Adipocyte (in vitro differentiated cells): ENCODE results near the gene GRB7.
A peak's percentile ranks its signal among the peaks of the same experiment; 100 is the strongest.
"Not testable (repeated sequence)": the region's sequence is repeated elsewhere in the genome, so short reads cannot be mapped to it uniquely, and the experiment has no call there.

Experiments used
- DNase-seq: peaks from one replicate; pipeline ENCODE4 v3.0.0-alpha.2; 2015; ENCODE audit warnings: low read depth
- H3K27me3 ChIP-seq: replicated peaks from 2 replicates; pipeline ENCODE4 v1.7.0; 2013; ENCODE audit warnings: mild to moderate bottlenecking, low read length, moderate library complexity; ENCODE audit not compliant: control insufficient read depth, insufficient read depth
- H3K36me3 ChIP-seq: 2 replicates; pipeline ENCODE4 v1.7.0; 2013; ENCODE audit warnings: low read length, mild to moderate bottlenecking, moderate library complexity; ENCODE audit not compliant: control insufficient read depth, insufficient read depth, severe bottlenecking
- H3K4me1 ChIP-seq: 2 replicates; pipeline ENCODE4 v1.7.0; 2013; ENCODE audit warnings: mild to moderate bottlenecking, low read length, moderate library complexity; ENCODE audit not compliant: control insufficient read depth, insufficient read depth
- H3K4me3 ChIP-seq: 2 replicates; pipeline ENCODE4 v1.7.0; 2013; ENCODE audit warnings: mild to moderate bottlenecking, low read length, moderate library complexity
- H3K9ac ChIP-seq: 2 replicates; pipeline ENCODE4 v1.7.0; 2013; ENCODE audit warnings: mild to moderate bottlenecking, low read length, moderate library complexity
- H3K9me3 ChIP-seq: 2 replicates; pipeline ENCODE4 v1.7.0; 2013; ENCODE audit warnings: mild to moderate bottlenecking, low read length, moderate library complexity; ENCODE audit not compliant: control insufficient read depth

The GRB7 gene

GRCh38 chr17:39722965-39723848 lies 14.5 kb upstream of the GRB7 start:
- no peak overlapping the region for H3K9ac ChIP-seq

GRCh38 chr17:39724731-39725130 lies 13.0 kb upstream of the GRB7 start:
- Histone ChIP-seq H3K9ac (no peak overlapping the region), H3K4me3 (no peak overlapping the region), H3K36me3 (peaks cover 25% of the 10 kb centered on the region), H3K9me3 (no peaks in the 10 kb centered on the region), H3K27me3 (no peaks in the 10 kb centered on the region), H3K4me1 (peaks cover 6% of the 10 kb centered on the region)
- DNase-seq, result no peak

More at GRCh38 chr17:39722965-39723848, 14.5 kb upstream of the GRB7 start:
- Histone ChIP-seq H3K4me3 (no peak overlapping the region), H3K4me1 (no peaks in the 10 kb centered on the region), H3K9me3 (no peaks in the 10 kb centered on the region), H3K27me3 (no peaks in the 10 kb centered on the region), H3K36me3 (peaks cover 25% of the 10 kb centered on the region)
- no peak for DNase-seq

GRCh38 chr17:39725923-39726322 lies 11.8 kb upstream of the GRB7 start:
- H3K9ac ChIP-seq, H3K4me3 ChIP-seq, H3K9me3 ChIP-seq, H3K27me3 ChIP-seq, DNase-seq, H3K4me1 ChIP-seq: not testable (repeated sequence)
- H3K36me3 ChIP-seq, result peaks cover 25% of the 10 kb centered on the region

GRCh38 chr17:39726617-39727016 lies 11.1 kb upstream of the GRB7 start:
- H3K36me3 ChIP-seq, result peaks cover 25% of the 10 kb centered on the region
- no peaks in the 10 kb centered on the region for H3K9me3 ChIP-seq
- no peak overlapping the region for H3K9ac ChIP-seq
- no peak for DNase-seq
- H3K4me1 ChIP-seq, result peaks cover 9% of the 10 kb centered on the region
- no peaks in the 10 kb centered on the region for H3K27me3 ChIP-seq
- H3K4me3 ChIP-seq, result no peak overlapping the region

GRCh38 chr17:39727556-39727955 lies 10.2 kb upstream of the GRB7 start:
- Histone ChIP-seq H3K4me3 (no peak overlapping the region), H3K4me1 (peaks cover 9% of the 10 kb centered on the region), H3K9me3 (no peaks in the 10 kb centered on the region), H3K27me3 (no peaks in the 10 kb centered on the region), H3K36me3 (peaks cover 20% of the 10 kb centered on the region), H3K9ac (no peak overlapping the region)
- no peak for DNase-seq

- Histone ChIP-seq H3K36me3 (peaks cover 16% of the 10 kb centered on the region), H3K4me1 (peaks cover 9% of the 10 kb centered on the region), H3K4me3 (peak overlapping the region; percentile 98), H3K9ac (peak overlapping the region; percentile 88), H3K9me3 (no peaks in the 10 kb centered on the region), H3K27me3 (no peaks in the 10 kb centered on the region)
- no peak for DNase-seq
Measured at GRCh38 chr17:39729280-39729851, 8.4 kb upstream of the GRB7 start.

- DNase-seq, result peak; percentile 96
- Histone ChIP-seq H3K4me3 (peak within 1 kb of the TSS; percentile 98), H3K9ac (peak within 1 kb of the TSS; percentile 88), H3K27me3 (no peaks in the 10 kb centered on the region), H3K4me1 (peaks cover 9% of the 10 kb centered on the region), H3K36me3 (peaks cover 9% of the 10 kb centered on the region), H3K9me3 (no peaks in the 10 kb centered on the region)
Measured at GRCh38 chr17:39730095-39730921, 7.4 kb upstream of the GRB7 start, which contains the start of gene MIEN1. TSS of gene MIEN1 (minus strand) at chr17:39730532. CDS start at chr17:39730495, 37 bp downstream.

- H3K9me3 ChIP-seq, result no peaks in the 10 kb centered on the region
- no peak for DNase-seq
- H3K4me3 ChIP-seq, result no peak overlapping the region
- no peak overlapping the region for H3K9ac ChIP-seq
- peaks cover 2% of the 10 kb centered on the region for H3K27me3 ChIP-seq
- peaks cover 9% of the 10 kb centered on the region for H3K4me1 ChIP-seq
- H3K36me3 ChIP-seq, result peaks cover 7% of the 10 kb centered on the region
Measured at GRCh38 chr17:39732586-39732985, 5.2 kb upstream of the GRB7 start.

- Histone ChIP-seq H3K4me3 (no peak overlapping the region), H3K9me3 (no peaks in the 10 kb centered on the region), H3K9ac (no peak overlapping the region), H3K4me1 (no peaks in the 10 kb centered on the region), H3K27me3 (peaks cover 8% of the 10 kb centered on the region), H3K36me3 (no peaks in the 10 kb centered on the region)
- no peak for DNase-seq
Measured at GRCh38 chr17:39735882-39736281, 1.9 kb upstream of the GRB7 start.

- H3K9me3 ChIP-seq, result no peaks in the 10 kb centered on the region
- no peaks in the 10 kb centered on the region for H3K4me1 ChIP-seq
- no peak overlapping the region for H3K4me3 ChIP-seq
- no peak overlapping the region for H3K9ac ChIP-seq
- no peak for DNase-seq
- H3K27me3 ChIP-seq, result peaks cover 8% of the 10 kb centered on the region
- H3K36me3 ChIP-seq, result no peaks in the 10 kb centered on the region
Measured at GRCh38 chr17:39736319-39737165, 1.2 kb upstream of the GRB7 start.
